SK-N-SH (cell line): ENCODE results near the gene PRRT2. TPM values are rescaled to one million over a fixed set of nuclear protein-coding genes. Genes with fewer than 3 reads are reported as not detected.
"Not testable (repeated sequence)": the region's sequence is repeated elsewhere in the genome, so short reads cannot be mapped to it uniquely, and the experiment has no call there.

Experiments
- CTCF ChIA-PET: fragments of 300-600, 350-600 bp; formaldehyde crosslinking; extraction: SDS; loops from one replicate; lab custom pipeline; 2021; lab: Yijun Ruan, JAX
- POLR2A ChIA-PET: fragments of 350-600 bp; sonication (Branson Sonifier 250); formaldehyde crosslinking; extraction: SDS; loops from one replicate; lab custom pipeline; 2020; ENCODE audit warnings: antibody characterized with exemption, inconsistent platforms; lab: Yijun Ruan, JAX
- DNase-seq: peaks from one replicate; pipeline ENCODE4 v3.0.0; 2012
- H2AFZ ChIP-seq: fragments of 200-600 bp; sonication (generic); 2 replicates; pipeline ENCODE4 v1.8.1; 2016; ENCODE audit warnings: antibody characterized with exemption, mild to moderate bottlenecking, low read depth
- H3F3A ChIP-seq: fragments of 200-600 bp; sonication (generic); replicated peaks from 2 replicates; pipeline ENCODE3; 2016; ENCODE audit warnings: antibody characterized with exemption, mild to moderate bottlenecking; ENCODE audit not compliant: insufficient read depth
- H3K27ac ChIP-seq, 2 experiments: fragments of 200-500 bp in 1 of 2; fragments of 200-600 bp in 1 of 2; sonication (Bioruptor generic) in 1 of 2; sonication (generic), shearing (Covaris generic) in 1 of 2; 2 replicates each; pipeline versions ENCODE4 v1.5.1 to v1.6.1; 2014 to 2016; ENCODE audit warnings: low read depth in 2 of 2, inconsistent platforms in 1 of 2, low read length in 1 of 2, mild to moderate bottlenecking in 1 of 2, mixed read lengths in 1 of 2
- H3K27me3 ChIP-seq: fragments of 200-600 bp; sonication (generic), shearing (Covaris generic); 2 replicates; pipeline ENCODE4 v1.6.1; 2016; ENCODE audit warnings: mixed run types; ENCODE audit not compliant: insufficient read depth
- H3K36me3 ChIP-seq, 2 experiments: fragments of 200-500 bp in 1 of 2; fragments of 200-600 bp in 1 of 2; sonication (Bioruptor generic) in 1 of 2; sonication (generic) in 1 of 2; replicated peaks in 1 of 2; 2 replicates each; pipeline versions ENCODE3 to v1.5.1; 2014 to 2016; ENCODE audit warnings: low read length in 1 of 2, mild to moderate bottlenecking in 1 of 2; ENCODE audit not compliant: insufficient read depth in 2 of 2, control insufficient read depth in 1 of 2
- H3K4me1 ChIP-seq, 2 experiments: fragments of 200-500 bp in 1 of 2; fragments of 200-600 bp in 1 of 2; sonication (Bioruptor generic) in 1 of 2; sonication (generic), shearing (Covaris generic) in 1 of 2; 2 replicates each; pipeline versions ENCODE4 v1.5.1 to v1.6.1; 2014 to 2016; ENCODE audit warnings: low read depth in 1 of 2, low read length in 1 of 2, mixed run types in 1 of 2; ENCODE audit not compliant: insufficient read depth in 2 of 2, control insufficient read depth in 1 of 2
- H3K4me2 ChIP-seq: fragments of 200-600 bp; sonication (generic), shearing (Covaris generic); 2 replicates; pipeline ENCODE4 v1.6.1; 2017; ENCODE audit warnings: mixed run types
- H3K4me3 ChIP-seq, 2 experiments: fragments of 200-500 bp in 1 of 2; fragments of 200-600 bp in 1 of 2; sonication (Bioruptor generic) in 1 of 2; sonication (generic), shearing (Covaris generic) in 1 of 2; 2 replicates each; pipeline versions ENCODE4 v1.5.1 to v1.8.1; 2014 to 2016; ENCODE audit warnings: low read depth in 2 of 2, inconsistent platforms in 1 of 2, low read length in 1 of 2, mild to moderate bottlenecking in 1 of 2, mixed read lengths in 1 of 2, moderate library complexity in 1 of 2
- H3K79me2 ChIP-seq: fragments of 200-600 bp; sonication (generic); 2 replicates; pipeline ENCODE4 v1.8.1; 2017; ENCODE audit warnings: mild to moderate bottlenecking; ENCODE audit not compliant: insufficient read depth
- H3K9ac ChIP-seq: fragments of 200-600 bp; sonication (generic); 2 replicates; pipeline ENCODE4 v1.6.1; 2017; ENCODE audit warnings: mixed run types
- H3K9me2 ChIP-seq: fragments of 200-600 bp; sonication (generic); 2 replicates; pipeline ENCODE4 v1.6.1; 2017; ENCODE audit warnings: mixed run types
- H3K9me3 ChIP-seq: fragments of 200-600 bp; sonication (generic); 2 replicates; pipeline ENCODE4 v1.6.1; 2017; ENCODE audit warnings: mixed run types, mild to moderate bottlenecking, moderate library complexity
- H4K20me1 ChIP-seq: fragments of 200-600 bp; sonication (generic); 2 replicates; pipeline ENCODE4 v1.6.1; 2017; ENCODE audit warnings: mild to moderate bottlenecking, mixed run types; ENCODE audit not compliant: insufficient read depth
- ELF1 ChIP-seq: IDR thresholded peaks from 2 replicates; pipeline ENCODE4 v1.4.0; 2012
- NFIC ChIP-seq: IDR thresholded peaks from 2 replicates; pipeline ENCODE4 v1.4.0; 2012; ENCODE audit warnings: borderline replicate concordance
- NRF1 ChIP-seq: IDR thresholded peaks from 2 replicates; pipeline ENCODE4 v1.6.1; 2012; ENCODE audit warnings: low read depth, mild to moderate bottlenecking, low read length
- POLR2AphosphoS5 ChIP-seq: IDR thresholded peaks from 2 replicates; pipeline ENCODE4 v1.6.1; 2012; ENCODE audit warnings: low read depth, low read length
- RXRA ChIP-seq: IDR thresholded peaks from 2 replicates; pipeline ENCODE4 v1.4.0; 2012; ENCODE audit warnings: low read depth, mild to moderate bottlenecking, borderline replicate concordance
- WGBS: methylation state at CpG from one replicate; pipeline ENCODE4 v1.1.6; 2017; ENCODE audit warnings: low lambda C conversion rate; 5-methylcytosine and 5-hydroxymethylcytosine counted together
- polyA plus RNA-seq, 3 experiments: library from polyadenylated mRNA; depleted of rRNA; stranded (reverse); fragments of >200 nt; gene quantifications; 2 replicates each; pipeline ENCODE4 v1.2.3, GENCODE V29; 2012
- TF ChIP-seq, protein P1 (sequence below): IDR thresholded peaks from 2 replicates; pipeline ENCODE4 v1.4.0; 2012; ENCODE audit warnings: low read depth
- TF ChIP-seq, protein P2 (sequence below): IDR thresholded peaks from 2 replicates; pipeline ENCODE4 v1.6.1; 2012; ENCODE audit warnings: mild to moderate bottlenecking, low read depth, low read length, moderate library complexity

The PRRT2 gene
- polyA plus RNA-seq, 1 of the 3 experiments (the other 2 are of a cell fraction) = 28.1 TPM

DNA sequence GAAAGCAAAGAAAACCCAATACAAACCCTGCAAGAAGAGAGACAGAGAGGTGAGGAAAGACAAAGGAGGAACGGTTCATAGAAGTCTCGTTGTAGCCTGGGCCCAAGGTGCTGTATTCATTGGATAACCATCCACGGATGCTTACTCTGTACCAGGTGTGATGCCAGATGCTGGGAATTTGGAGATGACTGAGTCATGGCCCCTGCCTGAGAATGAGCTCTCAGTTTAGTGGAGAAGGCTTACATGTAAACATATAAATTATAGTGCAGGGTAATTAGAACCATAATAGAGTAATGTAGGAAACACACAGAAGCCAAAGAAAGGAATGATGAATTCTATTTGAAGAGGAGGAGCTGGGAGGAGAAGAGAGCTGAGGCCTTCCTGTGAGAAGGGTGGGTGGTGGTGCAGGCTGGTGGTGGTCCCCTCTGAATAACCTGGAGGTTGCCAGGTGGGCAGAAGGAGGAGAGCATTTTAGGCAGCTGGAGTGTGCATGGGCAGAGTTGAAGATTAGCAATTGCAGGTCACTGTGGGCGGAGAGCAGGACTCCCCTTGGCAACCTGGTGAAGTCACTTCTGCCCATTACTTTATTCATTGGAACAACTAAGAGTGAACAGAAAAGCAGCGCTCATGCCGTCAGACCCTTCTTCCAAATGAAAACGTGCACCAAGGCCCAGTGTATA lies 41.6 kb upstream of the PRRT2 start:
- H3F3A ChIP-seq = no peaks in the 10 kb centered on the region
- H4K20me1 ChIP-seq = no peaks in the 10 kb centered on the region
- no peak overlapping the region for H3K27ac ChIP-seq
- H3K27me3 ChIP-seq = no peaks in the 10 kb centered on the region; the same call in 1 of the 2 replicates
- H3K4me3 ChIP-seq = no peak overlapping the region
- 75% methylated on average over 7 of the region's 7 CpGs for WGBS
- ChIA-PET CTCF (interaction anchor here (1.4 kb wide), 1 partner anchor 19 kb away, joined by 8 read pairs; the partner anchor contains the start of gene KIF22), POLR2A (no interaction called here)
- no peaks in the 10 kb centered on the region for H3K9me3 ChIP-seq
- H3K4me1 ChIP-seq = no peaks in the 10 kb centered on the region
- H2AFZ ChIP-seq = no peak overlapping the region
- no peak for DNase-seq
- H3K36me3 ChIP-seq = no peaks in the 10 kb centered on the region
- no peaks in the 10 kb centered on the region for H3K9me2 ChIP-seq
- TF ChIP-seq ELF1 = no peak
- TF ChIP-seq NFIC = no peak
- TF ChIP-seq, protein P1, sequence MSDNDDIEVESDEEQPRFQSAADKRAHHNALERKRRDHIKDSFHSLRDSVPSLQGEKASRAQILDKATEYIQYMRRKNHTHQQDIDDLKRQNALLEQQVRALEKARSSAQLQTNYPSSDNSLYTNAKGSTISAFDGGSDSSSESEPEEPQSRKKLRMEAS = no peak
- no peak for TF ChIP-seq NRF1
- TF ChIP-seq, protein P2, sequence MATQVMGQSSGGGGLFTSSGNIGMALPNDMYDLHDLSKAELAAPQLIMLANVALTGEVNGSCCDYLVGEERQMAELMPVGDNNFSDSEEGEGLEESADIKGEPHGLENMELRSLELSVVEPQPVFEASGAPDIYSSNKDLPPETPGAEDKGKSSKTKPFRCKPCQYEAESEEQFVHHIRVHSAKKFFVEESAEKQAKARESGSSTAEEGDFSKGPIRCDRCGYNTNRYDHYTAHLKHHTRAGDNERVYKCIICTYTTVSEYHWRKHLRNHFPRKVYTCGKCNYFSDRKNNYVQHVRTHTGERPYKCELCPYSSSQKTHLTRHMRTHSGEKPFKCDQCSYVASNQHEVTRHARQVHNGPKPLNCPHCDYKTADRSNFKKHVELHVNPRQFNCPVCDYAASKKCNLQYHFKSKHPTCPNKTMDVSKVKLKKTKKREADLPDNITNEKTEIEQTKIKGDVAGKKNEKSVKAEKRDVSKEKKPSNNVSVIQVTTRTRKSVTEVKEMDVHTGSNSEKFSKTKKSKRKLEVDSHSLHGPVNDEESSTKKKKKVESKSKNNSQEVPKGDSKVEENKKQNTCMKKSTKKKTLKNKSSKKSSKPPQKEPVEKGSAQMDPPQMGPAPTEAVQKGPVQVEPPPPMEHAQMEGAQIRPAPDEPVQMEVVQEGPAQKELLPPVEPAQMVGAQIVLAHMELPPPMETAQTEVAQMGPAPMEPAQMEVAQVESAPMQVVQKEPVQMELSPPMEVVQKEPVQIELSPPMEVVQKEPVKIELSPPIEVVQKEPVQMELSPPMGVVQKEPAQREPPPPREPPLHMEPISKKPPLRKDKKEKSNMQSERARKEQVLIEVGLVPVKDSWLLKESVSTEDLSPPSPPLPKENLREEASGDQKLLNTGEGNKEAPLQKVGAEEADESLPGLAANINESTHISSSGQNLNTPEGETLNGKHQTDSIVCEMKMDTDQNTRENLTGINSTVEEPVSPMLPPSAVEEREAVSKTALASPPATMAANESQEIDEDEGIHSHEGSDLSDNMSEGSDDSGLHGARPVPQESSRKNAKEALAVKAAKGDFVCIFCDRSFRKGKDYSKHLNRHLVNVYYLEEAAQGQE = no peak
- no peak for TF ChIP-seq RXRA
- no peak for TF ChIP-seq POLR2AphosphoS5
- H3K4me2 ChIP-seq = no peak overlapping the region
- H3K9ac ChIP-seq = no peak overlapping the region
- H3K79me2 ChIP-seq = no peaks in the 10 kb centered on the region

DNA sequence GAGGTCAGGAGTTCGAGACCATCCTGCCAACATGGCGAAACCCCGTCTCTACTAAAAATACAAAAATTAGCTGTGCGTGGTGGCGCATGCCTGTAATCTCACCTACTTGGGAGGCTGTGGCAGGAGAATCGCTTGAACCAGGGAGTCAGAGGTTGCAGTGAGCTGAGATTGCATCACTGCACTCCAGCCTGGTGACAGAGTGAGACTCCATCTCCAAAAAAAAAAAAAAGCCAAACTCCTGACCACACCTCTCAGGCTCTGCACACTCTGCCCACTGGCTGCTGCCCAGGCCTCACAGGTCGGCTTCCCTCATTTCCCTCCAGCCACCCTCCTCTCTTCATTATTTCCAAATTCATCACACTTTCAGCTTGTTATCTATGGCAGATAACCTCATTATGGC lies 39.7 kb upstream of the PRRT2 start:
- CTCF ChIA-PET = interaction anchor here (0.7 to 1.1 kb wide), 2 partner anchors 18 to 21 kb away, joined by 3 to 4 read pairs; partner anchors contain the start of gene KIF22
- H4K20me1 ChIP-seq, POLR2A ChIA-PET, H3K27me3 ChIP-seq, H3K27ac ChIP-seq, H3F3A ChIP-seq, H3K4me1 ChIP-seq, H3K36me3 ChIP-seq, H3K9ac ChIP-seq, H3K79me2 ChIP-seq, H3K4me2 ChIP-seq, DNase-seq, H3K4me3 ChIP-seq, H3K9me3 ChIP-seq, H2AFZ ChIP-seq, H3K9me2 ChIP-seq: not testable (repeated sequence)
- 88% methylated on average over 7 of the region's 7 CpGs for WGBS
